HG02763 (cell line): ENCODE data around the gene RCBTB2.
"Not testable (repeated sequence)": the region's sequence is repeated elsewhere in the genome, so short reads cannot be mapped to it uniquely, and the experiment has no call there.

Experiments
- ATAC-seq: cut with Tn5 transposase; IDR thresholded peaks from one replicate; pipeline ENCODE4 v1.9.1; 2021; ENCODE audit warnings: mild to moderate bottlenecking, moderate library complexity; ENCODE audit not compliant: unreplicated experiment

The RCBTB2 gene

DNA sequence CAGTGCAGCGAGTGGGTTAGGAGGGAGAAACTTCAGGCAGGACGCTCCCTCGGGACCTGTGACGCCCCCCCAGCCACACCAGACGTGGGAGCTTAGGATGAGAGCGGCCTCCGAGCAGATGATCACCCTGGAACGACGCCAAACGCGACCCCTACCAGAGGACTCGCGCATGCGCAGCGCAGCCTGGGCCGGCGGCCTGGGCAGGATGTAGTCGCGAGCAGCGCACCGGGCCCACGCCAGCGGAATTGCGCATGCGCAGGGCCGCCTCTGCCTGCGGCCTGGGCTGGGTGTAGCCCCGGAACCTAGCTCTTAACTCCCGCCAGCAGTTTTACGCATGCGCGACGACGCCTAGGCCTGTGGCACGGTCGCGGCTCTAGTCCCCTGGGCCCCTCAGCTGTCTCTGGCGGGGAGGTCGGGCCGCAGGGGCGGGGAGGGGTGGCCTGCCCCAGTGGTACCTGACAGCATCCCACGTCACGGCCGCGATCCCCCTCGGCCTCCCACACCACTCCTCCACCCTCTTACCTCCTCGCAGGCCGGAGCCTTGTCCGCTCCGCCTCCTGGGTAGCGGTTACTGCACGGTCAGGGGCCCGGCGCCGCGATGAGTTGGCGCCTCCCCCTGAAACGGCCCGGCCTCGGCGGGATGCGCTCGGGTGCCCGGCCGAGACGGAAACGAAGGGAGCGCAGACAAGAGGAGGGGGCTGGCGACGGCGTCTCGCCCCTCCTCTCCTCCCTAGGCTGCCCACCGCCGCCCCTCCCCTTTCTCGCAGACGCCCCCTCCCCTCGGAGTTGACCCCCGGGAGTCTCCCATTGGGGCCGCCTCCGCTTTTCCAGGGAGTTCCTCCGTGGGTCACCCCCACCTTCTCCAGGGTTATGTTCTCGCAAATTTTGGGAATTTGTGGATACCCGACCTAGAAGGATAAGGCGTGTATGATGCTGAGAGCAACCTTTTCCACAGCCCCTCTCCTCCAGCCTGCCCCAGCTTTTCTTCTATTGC, at the start of gene RCBTB2:
RCBTB2 (minus strand) TSS at position 575 of the 994 bp plus-strand sequence. CDS start 11,141 bp downstream, outside the sequence.
- ATAC-seq, result peak; percentile 78

DNA sequence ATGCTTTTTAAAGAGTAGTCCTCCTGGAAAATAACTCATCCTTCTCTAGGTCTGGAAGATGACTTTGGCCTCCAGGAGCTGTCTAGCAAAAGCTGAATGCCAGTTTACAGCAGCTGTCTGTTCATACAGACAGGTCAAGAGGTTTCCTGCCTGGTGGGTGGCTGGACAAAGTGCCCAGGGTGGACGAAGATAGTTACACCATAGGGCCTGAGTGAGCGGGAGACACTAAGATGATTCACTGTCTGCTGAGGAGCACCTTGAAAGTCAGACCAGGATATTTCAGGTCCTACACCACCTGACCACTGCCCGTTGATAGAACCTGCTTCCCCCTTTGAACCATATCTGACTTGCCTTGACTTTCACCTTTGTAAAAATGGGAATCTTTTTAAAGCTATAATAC, 49.2 kb upstream of the RCBTB2 start:
- no peak for ATAC-seq

GRCh38 chr13:48580896-48581295, 48.0 kb upstream of the RCBTB2 start:
- no peak for ATAC-seq

DNA sequence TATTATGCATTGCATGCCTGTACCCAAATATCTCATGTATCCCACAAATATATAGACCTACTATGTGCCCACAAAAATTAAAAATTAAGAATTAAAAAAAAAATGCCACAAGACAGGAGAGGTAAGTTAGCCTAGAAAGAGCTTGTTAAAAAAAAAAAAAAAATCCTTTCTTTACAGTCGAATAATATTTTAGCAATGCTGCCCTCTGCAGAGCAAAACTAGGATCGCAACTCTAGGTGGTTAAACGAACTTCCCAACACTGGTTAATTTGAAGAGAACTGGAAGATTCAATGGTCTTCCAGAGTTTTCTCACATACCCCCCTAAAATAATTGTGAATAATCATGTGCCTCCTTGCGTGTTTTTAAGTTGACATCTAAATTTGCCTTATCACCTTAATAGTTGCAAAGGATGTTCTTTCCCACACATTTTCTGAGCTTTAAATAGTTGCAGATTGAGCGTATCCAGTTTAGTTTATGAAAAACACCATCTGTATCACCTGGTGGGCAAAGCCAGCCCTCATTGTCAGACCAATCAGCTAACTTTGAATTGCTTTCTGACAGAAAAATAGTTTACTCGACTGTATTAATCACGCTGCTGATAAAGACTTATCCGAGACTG, 47.4 kb upstream of the RCBTB2 start:
- no peak for ATAC-seq

DNA sequence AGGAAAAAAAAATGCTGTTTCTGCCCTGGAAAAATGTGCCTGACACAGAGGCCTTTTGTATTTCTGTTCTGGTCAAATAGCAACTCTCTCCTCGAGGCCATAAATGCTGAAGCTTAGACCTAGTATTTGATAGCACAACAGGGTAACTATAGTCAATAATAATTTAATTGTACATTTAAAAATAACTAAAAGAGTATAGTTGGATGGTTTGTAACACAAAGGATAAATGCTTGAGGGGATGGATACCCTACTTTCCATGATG, 47.0 kb upstream of the RCBTB2 start:
- ATAC-seq, result not testable (repeated sequence)

DNA sequence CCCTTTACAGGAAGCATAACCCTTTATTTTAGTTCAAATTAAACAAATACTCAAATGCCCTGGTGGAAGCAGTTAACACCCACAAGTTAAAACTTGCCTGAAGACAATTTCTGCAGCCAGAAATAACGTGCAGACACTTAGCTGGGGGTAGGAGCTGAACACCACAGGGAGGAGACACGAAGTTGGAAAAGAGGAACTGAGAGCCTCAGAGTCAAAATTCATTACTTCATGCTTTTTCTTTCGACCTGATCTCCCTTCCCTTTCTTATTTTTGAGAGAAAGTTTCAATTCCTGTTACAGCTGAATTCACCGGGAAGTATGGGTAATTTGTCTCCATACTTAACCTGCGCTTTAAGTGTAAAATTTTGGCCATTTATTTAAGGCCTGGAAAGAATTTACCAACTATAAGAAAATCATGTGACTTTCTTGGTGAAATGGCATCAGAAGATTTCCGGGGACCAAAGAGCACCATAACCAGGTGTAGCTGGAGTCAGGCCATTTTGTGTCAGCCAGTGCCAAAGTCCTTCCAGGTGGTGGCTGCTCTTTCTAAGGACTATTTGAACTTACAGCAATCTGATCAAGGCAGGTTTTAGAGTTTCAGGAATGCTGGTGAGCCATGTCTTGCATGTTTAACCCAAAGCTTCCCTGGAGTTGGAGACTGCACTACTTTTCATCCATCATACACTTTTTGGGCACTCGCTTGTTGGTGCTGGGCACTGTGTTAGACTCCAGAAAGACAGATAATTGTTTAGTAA, 46.5 kb upstream of the RCBTB2 start:
- ATAC-seq, result peak; percentile 81

DNA sequence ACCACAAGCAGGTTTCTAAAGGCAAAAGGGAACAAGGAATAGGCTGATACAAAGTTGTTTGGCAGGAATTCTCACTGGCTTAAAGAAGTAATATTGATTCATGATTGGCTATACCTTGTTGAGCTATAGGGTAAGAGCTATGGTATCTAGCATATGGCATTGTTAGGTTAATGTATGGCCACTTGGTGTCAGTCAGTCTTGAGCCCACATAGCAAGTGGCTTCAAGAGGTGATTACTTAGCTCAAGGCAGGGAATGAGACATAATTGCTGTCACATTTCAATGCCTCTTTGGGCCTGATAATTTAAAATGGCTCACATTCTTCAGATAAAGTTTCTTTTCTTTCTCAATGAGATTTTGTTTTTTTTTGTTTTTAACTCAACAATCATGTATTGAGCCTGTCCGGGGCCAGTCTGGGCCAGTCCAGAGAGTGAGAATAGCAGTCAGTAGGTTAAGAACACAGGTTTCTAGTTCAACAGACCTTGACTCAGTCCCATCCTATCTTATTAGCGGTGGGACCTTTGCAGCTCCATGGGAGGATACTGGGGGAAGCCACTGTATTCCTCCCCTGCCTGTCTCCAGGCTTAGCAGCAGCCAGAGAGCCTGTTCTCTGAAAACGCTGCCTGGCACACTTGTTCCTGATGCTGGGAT, 45.8 kb upstream of the RCBTB2 start:
- ATAC-seq, result peak; percentile 50

GRCh38 chr13:48576448-48577010, 43.6 kb upstream of the RCBTB2 start:
- ATAC-seq, result no peak

- ATAC-seq, result no peak
Measured at GRCh38 chr13:48575031-48575430, 42.2 kb upstream of the RCBTB2 start.

DNA sequence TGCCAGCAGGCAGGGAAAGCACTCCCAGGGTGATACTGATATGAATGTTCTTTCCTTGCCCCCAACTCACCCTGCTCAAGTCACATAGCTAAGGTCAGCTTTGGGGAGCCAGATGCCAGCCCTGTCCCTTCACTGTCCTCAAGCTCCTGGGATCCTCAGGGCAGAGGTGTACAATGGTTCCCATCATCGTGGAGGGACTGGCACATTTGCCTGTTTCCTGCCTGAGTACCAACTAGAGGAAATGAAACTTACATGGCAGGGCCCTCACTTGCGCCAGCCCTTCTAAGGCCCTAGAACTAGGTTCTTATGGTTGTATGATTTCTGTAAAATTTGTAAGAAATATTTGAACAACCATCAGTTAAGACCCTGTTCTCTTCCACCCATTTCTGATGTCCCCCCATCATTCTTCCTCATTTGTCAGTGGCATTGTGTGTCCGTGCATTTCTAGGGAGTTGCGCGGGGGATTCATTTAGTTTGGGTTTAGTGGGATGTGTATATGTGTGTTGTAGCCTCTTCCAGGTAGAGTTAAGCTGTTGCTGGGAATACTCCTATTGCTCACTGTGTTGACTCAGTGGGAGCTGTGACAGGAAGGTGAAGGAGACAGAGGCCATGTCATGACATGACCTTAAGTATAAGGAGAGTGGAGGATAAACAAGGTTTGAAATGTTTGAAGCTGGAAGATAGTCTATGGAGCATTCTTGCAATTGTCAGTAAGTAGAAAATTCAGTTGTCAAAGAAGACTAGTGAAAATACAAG, 41.3 kb upstream of the RCBTB2 start:
- ATAC-seq, result no peak

DNA sequence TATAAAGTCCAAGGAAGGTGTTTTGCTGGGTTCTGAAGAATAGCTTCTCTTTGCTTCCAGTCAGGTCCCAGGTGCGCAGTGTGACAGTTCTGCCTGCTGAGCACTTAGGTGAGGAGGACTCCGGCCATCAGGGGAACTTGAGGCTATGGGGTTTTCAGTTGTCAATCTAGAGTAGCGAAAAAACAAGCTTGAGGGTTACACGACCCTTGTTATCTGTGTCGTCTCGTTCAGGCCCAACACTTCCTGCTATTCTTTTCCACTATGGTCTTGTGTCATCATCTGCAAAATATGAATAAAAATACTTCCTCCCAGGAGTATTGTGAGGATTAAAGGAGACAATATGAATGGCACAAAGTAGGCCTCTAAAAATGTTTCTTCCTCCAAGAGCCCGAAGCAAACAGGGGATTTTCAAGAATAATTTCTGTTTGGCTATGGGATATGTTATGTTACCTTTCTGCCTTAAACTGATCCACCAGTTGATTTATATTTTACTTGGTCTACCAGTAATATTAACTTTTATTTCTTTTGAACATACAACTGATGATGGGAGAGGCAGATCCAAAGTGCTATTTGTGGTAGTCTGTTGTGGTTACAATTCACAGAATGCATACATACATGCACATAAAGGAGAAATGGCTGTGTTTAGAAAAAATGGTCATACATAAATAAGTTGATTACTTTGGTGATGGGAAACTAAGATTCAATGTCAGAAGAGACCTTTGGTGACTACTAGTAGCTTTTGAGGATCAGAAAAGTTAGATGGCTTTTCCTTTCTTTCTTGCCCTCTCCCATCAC, 40.5 kb upstream of the RCBTB2 start:
- ATAC-seq, result no peak

GRCh38 chr13:48571126-48571913, 38.4 kb upstream of the RCBTB2 start:
- ATAC-seq, result no peak

DNA sequence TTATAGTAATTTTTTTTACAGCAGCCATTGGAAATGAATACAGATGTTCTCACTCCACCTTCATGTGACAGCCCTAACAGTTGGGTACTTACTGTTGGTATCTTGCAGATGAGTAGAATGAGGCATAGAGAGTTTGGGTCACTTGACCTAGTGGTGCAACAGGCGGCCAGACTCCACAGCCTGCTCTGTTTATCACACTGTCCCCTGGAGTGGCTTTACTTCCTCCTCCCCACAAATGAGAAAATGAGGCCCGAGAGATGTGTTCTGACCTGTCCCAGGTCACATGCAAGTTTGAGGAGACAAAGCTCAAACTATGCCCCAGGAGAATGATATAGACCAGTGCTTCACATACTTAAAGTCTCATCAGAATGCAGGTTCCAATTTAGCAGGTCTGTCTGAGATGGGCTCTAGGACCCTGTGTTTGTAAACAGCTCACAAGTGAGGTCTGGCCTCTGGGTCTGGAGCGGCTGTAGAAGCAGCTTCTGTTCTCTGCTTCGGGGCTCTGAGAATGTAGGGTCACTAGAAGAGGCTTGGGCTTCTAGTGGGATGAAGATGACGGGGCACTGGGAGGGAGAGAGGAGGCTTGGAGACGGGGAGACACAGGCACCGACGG, 37.4 kb upstream of the RCBTB2 start:
- no peak for ATAC-seq

DNA sequence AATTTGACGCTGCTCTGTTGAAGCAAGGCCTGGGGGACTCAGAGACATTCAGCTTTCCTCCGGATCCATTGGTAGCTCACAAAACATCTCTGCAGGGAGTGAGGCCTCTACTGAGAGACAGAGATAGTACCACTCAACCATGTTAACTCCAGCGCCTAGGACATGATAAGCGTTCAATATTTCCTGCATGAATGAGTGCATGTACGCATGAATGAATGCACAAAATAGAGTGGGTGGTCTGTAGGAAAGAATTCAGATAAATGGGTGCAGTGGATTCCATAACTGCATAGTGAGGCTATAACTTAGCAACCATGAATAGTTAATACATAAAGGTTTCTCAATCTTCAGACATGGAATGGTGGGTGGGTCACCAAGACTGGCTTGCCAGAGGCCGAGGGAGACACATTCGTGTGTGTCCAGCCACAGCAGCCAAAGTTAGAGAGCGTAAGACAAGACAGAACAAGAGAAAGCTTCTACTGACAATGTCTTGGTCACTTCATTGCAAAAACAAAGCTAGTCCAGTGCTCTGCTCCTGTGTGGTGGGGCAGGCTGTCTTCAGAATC, 36.3 kb upstream of the RCBTB2 start:
- no peak for ATAC-seq

- no peak for ATAC-seq
Measured at GRCh38 chr13:48568370-48569103, 35.7 kb upstream of the RCBTB2 start.

GRCh38 chr13:48567515-48568369, 34.9 kb upstream of the RCBTB2 start:
- ATAC-seq, result no peak
